ENCODE data around the gene IRX4.

GRCh38 chr5:1923766-1924165 is 41.0 kb upstream of the IRX4 start:
- no peak for TF ChIP-seq CTCF (conservative IDR thresholded peaks at IDR 0.05; ENCODE audit: low read length)
- TF ChIP-seq EZH2phosphoT487 (IDR thresholded peaks at IDR 0.05; ENCODE audit: borderline replicate concordance) = no peak

Data from Loucy (cell line).